ENCODE data around the gene VSIG10.

VSIG10 gene

DNA sequence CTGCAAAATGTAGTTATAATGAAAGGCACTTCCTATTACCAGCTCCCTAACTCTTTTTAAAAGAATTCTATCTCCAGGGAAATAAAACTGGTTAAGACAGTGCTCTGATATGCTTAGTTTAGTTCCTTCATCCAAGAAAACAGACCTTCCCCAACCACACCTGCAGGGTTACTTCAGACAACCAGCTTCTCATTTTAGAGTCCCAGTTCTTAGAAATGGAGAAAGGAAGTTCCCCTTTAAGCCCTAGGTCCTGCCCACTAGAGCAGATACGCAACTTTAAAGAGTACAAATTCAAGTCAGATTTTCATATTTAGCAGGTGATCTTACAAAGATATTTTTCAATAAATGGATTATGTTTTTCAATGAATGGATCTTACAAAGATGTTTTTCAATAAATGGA is 38.4 kb downstream of the VSIG10 start:
- no peaks in the 10 kb centered on the region for H3K9me3 ChIP-seq (ENCODE audit: control insufficient read depth, insufficient read depth, low read length)
- no peaks in the 10 kb centered on the region for H3K27me3 ChIP-seq (ENCODE audit: control insufficient read depth, insufficient read depth, low read length)
- H3K36me3 ChIP-seq (ENCODE audit: control insufficient read depth, insufficient read depth, low read length) = peaks cover 17% of the 10 kb centered on the region
- no peak overlapping the region for H3K4me3 ChIP-seq (ENCODE audit: low read depth, low read length)
- no peak overlapping the region for H3K9ac ChIP-seq (ENCODE audit: low read depth, low read length)
- peaks cover 15% of the 10 kb centered on the region for H3K4me1 ChIP-seq (ENCODE audit: control insufficient read depth, insufficient read depth, low read length)

DNA sequence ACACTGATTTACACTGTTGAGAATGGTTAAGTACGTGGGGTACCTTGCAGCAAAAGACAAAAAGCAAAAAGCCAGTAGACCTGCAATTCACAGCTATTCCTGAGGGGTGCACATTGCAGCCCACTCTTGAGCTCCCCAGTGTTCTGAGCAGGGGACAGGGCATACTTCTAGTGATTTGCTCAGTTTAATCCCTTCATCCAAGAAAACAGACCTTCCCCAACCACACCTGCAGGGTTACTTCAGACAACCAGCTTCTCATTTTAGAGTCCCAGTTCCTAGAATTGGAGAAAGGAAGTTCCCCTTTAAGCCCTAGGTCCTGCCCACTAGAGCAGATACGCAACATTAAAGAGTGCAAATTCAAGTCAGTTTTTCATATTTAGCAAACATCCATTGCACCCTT is 39.2 kb downstream of the VSIG10 start:
- peaks cover 15% of the 10 kb centered on the region for H3K4me1 ChIP-seq (ENCODE audit: control insufficient read depth, insufficient read depth, low read length)
- H3K4me3 ChIP-seq (ENCODE audit: low read depth, low read length) = no peak overlapping the region
- H3K9ac ChIP-seq (ENCODE audit: low read depth, low read length) = no peak overlapping the region
- no peaks in the 10 kb centered on the region for H3K27me3 ChIP-seq (ENCODE audit: control insufficient read depth, insufficient read depth, low read length)
- no peaks in the 10 kb centered on the region for H3K9me3 ChIP-seq (ENCODE audit: control insufficient read depth, insufficient read depth, low read length)
- H3K36me3 ChIP-seq (ENCODE audit: control insufficient read depth, insufficient read depth, low read length) = peaks cover 14% of the 10 kb centered on the region

DNA sequence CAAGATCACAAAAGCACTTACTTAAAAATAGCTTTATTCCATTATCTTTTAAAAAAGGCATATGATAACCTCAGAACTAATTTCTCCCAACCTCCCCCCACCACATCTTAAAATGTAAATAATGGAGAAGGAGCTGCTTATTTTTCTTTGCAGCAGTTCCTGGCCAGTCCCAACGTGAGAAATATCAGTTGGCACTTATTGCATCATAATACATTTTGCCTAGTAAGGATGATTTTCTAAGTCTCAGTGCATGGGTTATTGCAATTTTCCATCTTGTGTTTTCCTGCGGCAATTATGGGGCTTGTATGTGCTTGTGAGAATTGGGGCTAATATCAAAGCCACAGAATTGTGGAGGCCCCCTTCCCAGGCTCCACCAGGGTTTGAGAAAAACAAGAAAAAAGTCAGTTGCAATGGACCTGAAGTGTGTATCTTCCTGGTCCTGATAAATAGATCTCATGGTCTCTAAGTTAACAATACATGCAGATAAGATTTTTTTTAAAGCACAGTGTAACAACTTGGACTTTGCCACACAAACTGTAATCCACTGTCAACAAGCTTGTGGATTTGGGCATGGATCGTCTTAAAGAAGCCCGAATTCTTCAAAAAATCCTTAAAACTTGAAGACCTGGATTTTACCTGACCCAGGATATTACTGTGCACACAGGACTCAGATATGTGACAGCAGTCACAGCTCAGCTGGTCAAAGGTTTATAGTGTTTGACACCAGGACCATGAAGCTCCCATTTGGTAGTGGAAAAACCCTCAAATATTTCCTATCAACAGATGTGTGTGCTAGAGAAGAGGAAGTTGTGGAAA is 40.0 kb downstream of the VSIG10 start:
- Histone ChIP-seq H3K9ac (ENCODE audit: low read depth, low read length) (no peak overlapping the region), H3K4me1 (ENCODE audit: control insufficient read depth, insufficient read depth, low read length) (peaks cover 15% of the 10 kb centered on the region), H3K9me3 (ENCODE audit: control insufficient read depth, insufficient read depth, low read length) (no peaks in the 10 kb centered on the region), H3K36me3 (ENCODE audit: control insufficient read depth, insufficient read depth, low read length) (peaks cover 12% of the 10 kb centered on the region), H3K4me3 (ENCODE audit: low read depth, low read length) (peak overlapping the region; percentile 90), H3K27me3 (ENCODE audit: control insufficient read depth, insufficient read depth, low read length) (no peaks in the 10 kb centered on the region)

DNA sequence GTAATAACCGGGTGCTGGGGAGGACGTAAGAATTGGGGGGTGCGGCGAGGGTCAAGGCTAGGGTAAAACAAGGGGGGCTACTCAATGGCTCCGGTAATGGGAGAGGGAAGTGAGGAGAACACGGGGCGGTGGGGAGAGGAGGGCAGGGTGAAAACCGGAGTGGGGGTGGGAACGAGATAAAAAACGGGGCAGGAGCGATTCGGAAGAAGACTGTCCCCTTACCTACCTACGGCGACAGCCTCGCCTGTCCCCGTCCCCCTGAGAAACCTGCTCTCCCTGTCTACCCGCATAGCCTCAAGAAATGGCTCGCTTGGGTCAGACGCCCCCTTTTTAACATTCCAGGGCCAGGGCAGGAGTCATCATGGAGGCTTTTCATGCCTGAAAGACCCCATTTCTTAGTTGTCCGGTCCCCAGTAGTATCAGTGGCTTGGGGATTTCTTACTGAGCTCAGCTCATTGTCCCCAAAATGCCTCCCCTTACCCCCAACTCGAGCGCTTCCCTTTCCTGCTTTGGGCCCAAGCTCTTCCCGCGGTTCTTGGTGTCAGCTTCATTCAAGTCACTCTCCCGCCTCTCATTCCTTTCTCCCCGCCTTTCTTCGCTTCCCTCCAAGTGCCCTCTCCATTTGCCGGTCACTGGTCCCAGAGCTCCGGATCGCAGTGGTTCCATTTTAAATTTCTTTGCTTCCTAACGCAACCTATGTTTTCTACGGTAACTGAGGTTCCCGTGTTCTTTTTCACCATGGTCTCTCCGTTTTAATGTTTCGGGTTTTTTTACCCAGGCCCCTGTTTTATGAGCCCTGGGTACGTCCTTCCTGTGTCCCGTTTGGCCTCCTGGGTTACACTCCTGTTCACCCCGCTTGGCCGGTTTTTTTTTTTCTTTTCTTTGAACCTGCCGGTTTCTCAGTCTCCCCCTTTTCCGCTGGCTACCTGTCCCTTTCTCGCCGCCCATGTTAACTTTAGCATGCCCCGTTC is 41.7 kb downstream of the VSIG10 start:
- peaks cover 6% of the 10 kb centered on the region for H3K36me3 ChIP-seq (ENCODE audit: control insufficient read depth, insufficient read depth, low read length)
- H3K4me1 ChIP-seq (ENCODE audit: control insufficient read depth, insufficient read depth, low read length) = peaks cover 15% of the 10 kb centered on the region
- peak overlapping the region; percentile 90 for H3K4me3 ChIP-seq (ENCODE audit: low read depth, low read length)
- H3K9ac ChIP-seq (ENCODE audit: low read depth, low read length) = peak overlapping the region; percentile 72
- H3K27me3 ChIP-seq (ENCODE audit: control insufficient read depth, insufficient read depth, low read length) = no peaks in the 10 kb centered on the region
- no peaks in the 10 kb centered on the region for H3K9me3 ChIP-seq (ENCODE audit: control insufficient read depth, insufficient read depth, low read length)

DNA sequence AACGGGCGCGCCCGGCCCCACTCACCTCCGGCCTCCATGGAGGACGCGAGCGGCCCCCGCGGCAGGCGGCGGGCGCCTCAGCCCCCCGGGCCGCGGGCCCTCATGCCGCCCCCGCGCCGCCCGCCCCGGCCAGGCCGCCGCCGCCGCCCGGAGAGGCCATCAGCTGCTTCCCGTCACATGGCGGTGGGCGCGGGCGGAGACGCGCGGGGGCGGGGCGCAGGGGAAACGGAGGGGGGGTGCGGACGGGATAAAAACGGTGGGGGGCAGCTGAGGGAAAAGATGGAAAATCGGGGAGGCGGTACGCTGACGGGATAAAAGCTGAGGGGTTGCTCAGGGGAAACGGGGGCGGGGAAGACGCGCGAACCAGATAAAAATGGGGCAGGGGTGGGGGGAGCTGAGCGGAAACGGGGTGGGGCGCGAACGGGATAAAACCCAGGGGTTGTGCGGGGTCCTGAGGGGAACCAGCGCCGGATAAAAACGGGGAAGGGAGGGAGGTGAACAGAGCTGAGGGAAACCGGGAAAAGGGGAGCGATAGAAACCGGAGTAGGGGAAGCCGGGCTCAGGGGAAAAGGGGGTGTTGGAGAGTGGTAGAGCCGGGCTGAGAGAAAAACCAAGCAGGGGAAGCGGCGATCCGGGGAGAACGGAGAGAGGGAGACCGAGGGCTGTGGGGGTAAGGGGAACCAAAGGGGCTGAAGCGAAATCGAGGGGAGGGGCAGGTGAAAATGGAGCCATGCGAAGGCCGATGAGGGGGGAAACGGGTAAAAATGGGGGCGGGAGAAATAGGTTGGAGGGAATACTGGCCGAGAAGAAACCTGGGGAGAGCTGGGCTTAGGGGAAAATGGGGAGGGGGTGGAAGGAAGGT is 42.6 kb downstream of the VSIG10 start, which contains the start of gene WSB2:
Gene WSB2 (minus strand): TSS at position 169 of the 862 bp plus-strand sequence. CDS start 131 bp downstream, at position 38.
- Histone ChIP-seq H3K9ac (ENCODE audit: low read depth, low read length) (peak within 1 kb of the TSS; percentile 81), H3K36me3 (ENCODE audit: control insufficient read depth, insufficient read depth, low read length) (peaks cover 3% of the 10 kb centered on the region), H3K4me3 (ENCODE audit: low read depth, low read length) (peak within 1 kb of the TSS; percentile 90), H3K27me3 (ENCODE audit: control insufficient read depth, insufficient read depth, low read length) (no peaks in the 10 kb centered on the region), H3K4me1 (ENCODE audit: control insufficient read depth, insufficient read depth, low read length) (peaks cover 15% of the 10 kb centered on the region), H3K9me3 (ENCODE audit: control insufficient read depth, insufficient read depth, low read length) (no peaks in the 10 kb centered on the region)

DNA sequence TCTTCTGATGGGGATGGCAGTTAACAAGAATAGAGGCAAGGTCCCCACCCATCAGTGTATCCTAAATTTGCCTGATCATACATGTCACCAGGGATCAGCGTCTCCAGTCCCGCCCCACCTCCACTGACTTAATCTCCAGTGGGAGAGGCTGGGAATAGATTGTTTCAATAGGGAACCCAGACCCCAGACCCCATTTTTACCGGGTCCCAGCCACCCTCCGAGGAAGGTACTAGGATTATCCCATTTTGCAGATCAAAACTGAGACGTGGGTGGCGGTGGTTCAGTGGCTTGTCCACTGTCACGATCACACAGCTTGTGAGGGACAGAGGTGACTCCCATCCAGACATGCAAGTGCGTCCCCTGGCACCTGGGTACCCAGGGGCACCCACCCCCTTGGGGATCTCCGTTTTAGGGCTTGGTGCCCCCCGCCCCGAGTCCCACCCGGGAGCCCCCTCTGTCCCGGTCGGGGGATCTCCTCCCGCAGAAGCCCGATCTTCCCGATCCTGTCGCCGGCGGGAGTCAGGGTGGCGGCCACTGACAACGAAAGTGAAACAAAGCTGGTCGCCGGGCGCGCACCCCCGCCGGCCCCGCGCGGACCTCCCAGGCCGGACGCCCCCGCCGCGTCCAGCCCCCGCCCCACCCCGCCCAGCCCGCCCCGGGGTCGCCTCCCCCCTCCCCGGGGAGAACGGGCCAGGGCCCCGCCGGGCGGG is 43.4 kb downstream of the VSIG10 start:
- Histone ChIP-seq H3K9me3 (ENCODE audit: control insufficient read depth, insufficient read depth, low read length) (no peaks in the 10 kb centered on the region), H3K9ac (ENCODE audit: low read depth, low read length) (peak overlapping the region; percentile 81), H3K4me1 (ENCODE audit: control insufficient read depth, insufficient read depth, low read length) (peaks cover 15% of the 10 kb centered on the region), H3K27me3 (ENCODE audit: control insufficient read depth, insufficient read depth, low read length) (no peaks in the 10 kb centered on the region), H3K36me3 (ENCODE audit: control insufficient read depth, insufficient read depth, low read length) (peaks cover 3% of the 10 kb centered on the region), H3K4me3 (ENCODE audit: low read depth, low read length) (peak overlapping the region; percentile 89)

DNA sequence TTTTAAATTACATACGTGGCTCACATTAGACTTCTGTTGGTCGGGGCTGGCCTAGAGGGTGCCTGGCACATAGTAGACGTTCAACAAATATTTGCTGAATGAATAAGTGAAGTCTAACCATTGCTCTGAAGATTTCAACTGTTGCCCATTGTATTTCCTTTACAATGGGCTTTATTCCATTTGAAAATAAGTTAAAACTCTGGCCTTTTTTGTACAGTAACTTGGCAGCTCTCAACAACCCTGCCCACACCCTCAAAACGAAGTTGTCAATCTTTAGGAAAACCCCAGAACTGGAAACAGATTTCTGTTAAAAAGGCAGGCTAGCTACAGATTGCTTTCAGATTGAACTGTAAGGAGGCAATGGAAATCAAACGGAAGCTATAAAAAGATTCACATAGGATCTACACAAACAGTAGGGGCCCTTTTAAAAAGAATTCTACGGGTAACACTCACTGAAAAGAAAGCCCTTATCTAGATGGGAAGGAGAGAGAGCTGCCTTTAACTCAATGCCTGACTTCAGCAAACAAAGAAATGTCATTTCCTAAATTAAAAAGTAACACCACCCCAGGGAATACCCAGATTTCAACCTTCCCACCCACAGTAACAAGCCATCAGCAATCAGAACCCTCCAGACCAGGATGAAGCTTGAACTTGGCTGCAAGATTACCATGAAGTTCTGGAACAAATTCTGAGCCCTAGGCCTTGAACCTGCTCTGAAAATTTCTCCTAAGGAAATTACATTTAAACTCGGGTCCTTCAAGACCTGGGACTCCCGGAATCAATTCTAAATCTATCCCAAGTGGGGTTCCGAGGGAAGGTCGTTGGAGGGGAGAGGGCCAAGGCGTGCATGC is 44.2 kb downstream of the VSIG10 start:
- Histone ChIP-seq H3K9ac (ENCODE audit: low read depth, low read length) (peak overlapping the region; percentile 81), H3K4me1 (ENCODE audit: control insufficient read depth, insufficient read depth, low read length) (peaks cover 14% of the 10 kb centered on the region), H3K4me3 (ENCODE audit: low read depth, low read length) (peak overlapping the region; percentile 89), H3K27me3 (ENCODE audit: control insufficient read depth, insufficient read depth, low read length) (no peaks in the 10 kb centered on the region), H3K9me3 (ENCODE audit: control insufficient read depth, insufficient read depth, low read length) (no peaks in the 10 kb centered on the region), H3K36me3 (ENCODE audit: control insufficient read depth, insufficient read depth, low read length) (peaks cover 3% of the 10 kb centered on the region)

DNA sequence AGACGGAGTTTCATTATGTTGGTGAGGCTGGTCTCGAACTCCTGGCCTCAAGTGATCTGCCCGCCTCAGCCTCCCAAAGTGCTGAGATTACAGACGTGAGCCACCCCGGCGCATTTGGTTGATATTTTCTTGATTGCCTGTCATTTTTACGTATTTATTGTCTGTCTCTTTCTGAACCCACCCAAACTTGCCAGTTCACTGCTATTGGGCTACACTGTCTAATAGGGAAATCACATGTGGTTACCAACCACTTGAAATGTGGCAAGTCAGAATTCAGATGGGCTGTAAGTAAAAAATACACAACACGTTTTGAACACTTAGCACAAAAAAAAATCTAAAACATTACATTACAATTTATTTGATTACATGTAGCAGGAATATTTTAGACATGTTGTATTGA is 44.9 kb downstream of the VSIG10 start:
- Histone ChIP-seq H3K4me1 (ENCODE audit: control insufficient read depth, insufficient read depth, low read length) (peaks cover 8% of the 10 kb centered on the region), H3K27me3 (ENCODE audit: control insufficient read depth, insufficient read depth, low read length) (no peaks in the 10 kb centered on the region), H3K9me3 (ENCODE audit: control insufficient read depth, insufficient read depth, low read length) (no peaks in the 10 kb centered on the region), H3K36me3 (ENCODE audit: control insufficient read depth, insufficient read depth, low read length) (peaks cover 3% of the 10 kb centered on the region), H3K9ac (ENCODE audit: low read depth, low read length) (no peak overlapping the region), H3K4me3 (ENCODE audit: low read depth, low read length) (no peak overlapping the region)

DNA sequence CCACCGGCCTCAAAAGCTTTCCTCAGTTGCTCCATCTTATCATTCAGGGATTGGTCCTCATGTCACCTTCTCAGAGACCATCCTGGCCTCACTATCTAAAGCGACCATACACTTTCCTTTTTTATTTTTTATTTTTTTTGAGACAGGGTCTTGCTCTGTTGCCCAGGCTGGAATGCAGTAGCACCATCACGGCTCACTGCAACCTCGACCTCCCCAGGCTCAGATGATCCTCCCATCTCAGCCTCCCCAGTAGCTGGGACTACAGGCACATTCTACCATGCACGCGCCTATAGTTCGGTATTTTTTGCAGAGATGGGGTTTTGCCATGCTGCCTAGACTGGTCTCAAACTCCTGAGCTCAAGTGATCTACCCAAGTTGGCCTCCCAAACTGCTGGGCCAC is 45.6 kb downstream of the VSIG10 start:
- Histone ChIP-seq H3K9me3 (ENCODE audit: control insufficient read depth, insufficient read depth, low read length) (no peaks in the 10 kb centered on the region), H3K4me1 (ENCODE audit: control insufficient read depth, insufficient read depth, low read length) (peaks cover 2% of the 10 kb centered on the region), H3K9ac (ENCODE audit: low read depth, low read length) (no peak overlapping the region), H3K27me3 (ENCODE audit: control insufficient read depth, insufficient read depth, low read length) (no peaks in the 10 kb centered on the region), H3K4me3 (ENCODE audit: low read depth, low read length) (no peak overlapping the region), H3K36me3 (ENCODE audit: control insufficient read depth, insufficient read depth, low read length) (peaks cover 3% of the 10 kb centered on the region)
